ENCODE measurements around the gene CSNK1D.

The CSNK1D gene

GRCh38 chr17:82278786-82279391 is 5.4 kb upstream of the CSNK1D start:
- DNase-seq: no peak
- no peak overlapping the region for H3K14ac ChIP-seq (ENCODE audit: low read length)
- WGBS (ENCODE audit: extremely low coverage, insufficient coverage, insufficient read length): no CpG with 5 or more reads among the region's 16 CpGs

GRCh38 chr17:82278308-82278707 is 4.8 kb upstream of the CSNK1D start:
- no peak overlapping the region for H2AFZ ChIP-seq (ENCODE audit: insufficient read depth, low read length, poor library complexity)
- no peak overlapping the region for H3K18ac ChIP-seq (ENCODE audit: low read length)
- H3K36me3 ChIP-seq (ENCODE audit: control insufficient read depth in 1 of 2, insufficient read depth in 2 of 2, low read length in 2 of 2): no peaks in the 10 kb centered on the region

More at GRCh38 chr17:82278786-82279391, 5.4 kb upstream of the CSNK1D start:
- Histone ChIP-seq H3K18ac (ENCODE audit: low read length) (no peak overlapping the region), H3K4ac (ENCODE audit: low read depth, low read length) (no peak overlapping the region), H4K8ac (ENCODE audit: low read depth, low read length) (no peak overlapping the region), H3K4me3 (ENCODE audit: low read depth, low read length) (no peak overlapping the region), H3K79me1 (ENCODE audit: low read length) (no peaks in the 10 kb centered on the region), H3K23ac (ENCODE audit: low read length) (no peak overlapping the region), H3K4me2 (ENCODE audit: low read length) (no peak overlapping the region), H3K27ac (ENCODE audit: low read depth, low read length) (no peak overlapping the region), H3K36me3 (ENCODE audit: control insufficient read depth in 1 of 2, insufficient read depth in 2 of 2, low read length in 2 of 2) (no peaks in the 10 kb centered on the region), H2BK12ac (ENCODE audit: low read length) (no peak overlapping the region), H3K9ac (ENCODE audit: low read length) (no peak overlapping the region), H4K12ac (ENCODE audit: low read depth, low read length) (no peak overlapping the region), H2AK5ac (ENCODE audit: low read length) (no peak overlapping the region), H2BK5ac (ENCODE audit: low read depth, low read length, poor library complexity) (no peak overlapping the region), H3K9me3 (ENCODE audit: insufficient read depth, low read depth, low read length) (peaks cover 7% of the 10 kb centered on the region), H4K91ac (ENCODE audit: low read depth, low read length) (no peak overlapping the region), H2AFZ (ENCODE audit: insufficient read depth, low read length, poor library complexity) (no peak overlapping the region), H2BK120ac (ENCODE audit: insufficient read depth, low read length, poor library complexity) (no peak overlapping the region), H3K79me2 (ENCODE audit: control insufficient read depth, insufficient read depth, low read length, poor library complexity) (peaks cover under 1% of the 10 kb centered on the region), H3K4me1 (ENCODE audit: control insufficient read depth in 1 of 2, insufficient read depth in 2 of 2, low read length in 2 of 2) (peaks cover 4 to 5% of the 10 kb centered on the region in 2 experiments), H3K27me3 (ENCODE audit: insufficient read depth, low read length) (no peaks in the 10 kb centered on the region)

GRCh38 chr17:82277851-82278250 is 4.4 kb upstream of the CSNK1D start:
- Histone ChIP-seq H4K8ac (ENCODE audit: low read depth, low read length) (no peak overlapping the region), H3K27me3 (ENCODE audit: insufficient read depth, low read length) (no peaks in the 10 kb centered on the region), H3K9ac (ENCODE audit: low read length) (no peak overlapping the region), H2BK5ac (ENCODE audit: low read depth, low read length, poor library complexity) (no peak overlapping the region), H3K27ac (ENCODE audit: low read depth, low read length) (no peak overlapping the region), H4K12ac (ENCODE audit: low read depth, low read length) (no peak overlapping the region), H3K9me3 (ENCODE audit: insufficient read depth, low read depth, low read length) (peaks cover 7% of the 10 kb centered on the region), H3K79me1 (ENCODE audit: low read length) (peaks cover 8% of the 10 kb centered on the region), H3K23ac (ENCODE audit: low read length) (no peak overlapping the region), H3K18ac (ENCODE audit: low read length) (no peak overlapping the region), H3K79me2 (ENCODE audit: control insufficient read depth, insufficient read depth, low read length, poor library complexity) (peaks cover 9% of the 10 kb centered on the region), H2AFZ (ENCODE audit: insufficient read depth, low read length, poor library complexity) (no peak overlapping the region), H2AK5ac (ENCODE audit: low read length) (no peak overlapping the region), H2BK12ac (ENCODE audit: low read length) (no peak overlapping the region), H3K4me1 (ENCODE audit: control insufficient read depth in 1 of 2, insufficient read depth in 2 of 2, low read length in 2 of 2) (peaks cover 6 to 7% of the 10 kb centered on the region in 2 experiments), H4K91ac (ENCODE audit: low read depth, low read length) (no peak overlapping the region), H2BK120ac (ENCODE audit: insufficient read depth, low read length, poor library complexity) (no peak overlapping the region), H3K4me2 (ENCODE audit: low read length) (no peak overlapping the region), H3K4me3 (ENCODE audit: low read depth, low read length) (no peak overlapping the region), H3K14ac (ENCODE audit: low read length) (no peak overlapping the region), H3K4ac (ENCODE audit: low read depth, low read length) (no peak overlapping the region), H3K36me3 (ENCODE audit: control insufficient read depth in 1 of 2, insufficient read depth in 2 of 2, low read length in 2 of 2) (no peaks in the 10 kb centered on the region)
- WGBS (ENCODE audit: extremely low coverage, insufficient coverage, insufficient read length): no CpG with 5 or more reads among the region's 12 CpGs
- no peak for DNase-seq

More at GRCh38 chr17:82278308-82278707, 4.8 kb upstream of the CSNK1D start:
- no peak overlapping the region for H4K91ac ChIP-seq (ENCODE audit: low read depth, low read length)
- H3K79me1 ChIP-seq (ENCODE audit: low read length): peaks cover 4% of the 10 kb centered on the region
- H3K4me2 ChIP-seq (ENCODE audit: low read length): no peak overlapping the region
- H2BK120ac ChIP-seq (ENCODE audit: insufficient read depth, low read length, poor library complexity): no peak overlapping the region
- H4K12ac ChIP-seq (ENCODE audit: low read depth, low read length): no peak overlapping the region
- H3K27me3 ChIP-seq (ENCODE audit: insufficient read depth, low read length): no peaks in the 10 kb centered on the region
- H3K9me3 ChIP-seq (ENCODE audit: insufficient read depth, low read depth, low read length): peaks cover 7% of the 10 kb centered on the region
- no peak overlapping the region for H2AK5ac ChIP-seq (ENCODE audit: low read length)
- no peak for DNase-seq
- no peak overlapping the region for H3K14ac ChIP-seq (ENCODE audit: low read length)
- no peak overlapping the region for H3K27ac ChIP-seq (ENCODE audit: low read depth, low read length)
- no peak overlapping the region for H4K8ac ChIP-seq (ENCODE audit: low read depth, low read length)
- no peak overlapping the region for H3K4me3 ChIP-seq (ENCODE audit: low read depth, low read length)
- no peak overlapping the region for H2BK12ac ChIP-seq (ENCODE audit: low read length)
- no peak overlapping the region for H3K9ac ChIP-seq (ENCODE audit: low read length)
- peaks cover 6 to 7% of the 10 kb centered on the region in 2 experiments for H3K4me1 ChIP-seq (ENCODE audit: control insufficient read depth in 1 of 2, insufficient read depth in 2 of 2, low read length in 2 of 2)
- WGBS (ENCODE audit: extremely low coverage, insufficient coverage, insufficient read length): no CpG with 5 or more reads among the region's 9 CpGs
- H3K23ac ChIP-seq (ENCODE audit: low read length): no peak overlapping the region
- H3K79me2 ChIP-seq (ENCODE audit: control insufficient read depth, insufficient read depth, low read length, poor library complexity): peaks cover 5% of the 10 kb centered on the region
- no peak overlapping the region for H2BK5ac ChIP-seq (ENCODE audit: low read depth, low read length, poor library complexity)
- H3K4ac ChIP-seq (ENCODE audit: low read depth, low read length): no peak overlapping the region

- Histone ChIP-seq H2AFZ (ENCODE audit: insufficient read depth, low read length, poor library complexity) (no peak overlapping the region), H2BK5ac (ENCODE audit: low read depth, low read length, poor library complexity) (no peak overlapping the region), H3K4me3 (ENCODE audit: low read depth, low read length) (no peak overlapping the region), H2AK5ac (ENCODE audit: low read length) (no peak overlapping the region), H3K27ac (ENCODE audit: low read depth, low read length) (no peak overlapping the region), H3K9ac (ENCODE audit: low read length) (no peak overlapping the region), H2BK120ac (ENCODE audit: insufficient read depth, low read length, poor library complexity) (no peak overlapping the region), H3K23ac (ENCODE audit: low read length) (no peak overlapping the region), H3K9me3 (ENCODE audit: insufficient read depth, low read depth, low read length) (peaks cover 7% of the 10 kb centered on the region), H2BK12ac (ENCODE audit: low read length) (no peak overlapping the region), H3K18ac (ENCODE audit: low read length) (no peak overlapping the region), H3K36me3 (ENCODE audit: control insufficient read depth in 1 of 2, insufficient read depth in 2 of 2, low read length in 2 of 2) (peaks cover 1 to 2% of the 10 kb centered on the region in 2 experiments), H3K4me1 (ENCODE audit: control insufficient read depth in 1 of 2, insufficient read depth in 2 of 2, low read length in 2 of 2) (peaks cover 8% of the 10 kb centered on the region in 2 experiments), H3K4ac (ENCODE audit: low read depth, low read length) (no peak overlapping the region), H3K79me2 (ENCODE audit: control insufficient read depth, insufficient read depth, low read length, poor library complexity) (peaks cover 15% of the 10 kb centered on the region), H3K79me1 (ENCODE audit: low read length) (peaks cover 11% of the 10 kb centered on the region), H4K8ac (ENCODE audit: low read depth, low read length) (no peak overlapping the region), H3K4me2 (ENCODE audit: low read length) (no peak overlapping the region), H4K91ac (ENCODE audit: low read depth, low read length) (no peak overlapping the region), H3K14ac (ENCODE audit: low read length) (no peak overlapping the region), H3K27me3 (ENCODE audit: insufficient read depth, low read length) (no peaks in the 10 kb centered on the region), H4K12ac (ENCODE audit: low read depth, low read length) (no peak overlapping the region)
- no CpG with 5 or more reads among the region's 5 CpGs for WGBS (ENCODE audit: extremely low coverage, insufficient coverage, insufficient read length)
- peak in 1 of 2 donors; percentile 35 for DNase-seq
These were observed 3.4 kb upstream of the CSNK1D start for GRCh38 chr17:82276938-82277337.
